ENCODE measurements around the gene PRKG1. TPM values are rescaled to one million over a fixed set of nuclear protein-coding genes. Genes with fewer than 3 reads are reported as not detected.
A peak's percentile ranks its signal among the peaks of the same experiment; 100 is the strongest.

Gene PRKG1
- total and polyA plus RNA-seq, 12 donors = 3.8 to 48.1 (median 29.9) TPM

DNA sequence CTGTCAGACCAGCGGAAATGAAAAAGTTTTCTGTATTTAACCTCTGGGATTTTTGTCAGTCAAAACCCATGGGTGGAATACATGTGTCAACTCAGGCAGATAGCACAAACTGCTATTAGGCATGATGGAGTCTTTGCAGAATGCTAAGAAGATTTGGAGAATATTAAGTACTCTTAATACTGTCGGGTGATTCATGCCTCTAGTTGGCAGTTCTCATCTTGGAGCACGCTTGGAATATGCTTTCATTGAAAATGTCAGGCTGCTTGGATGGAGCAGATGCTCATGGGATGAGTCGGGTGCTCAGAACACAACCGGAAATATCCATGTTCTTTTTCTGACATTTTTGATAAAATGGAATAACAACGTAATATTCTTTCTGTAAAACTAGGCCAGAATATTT lies 27.6 kb upstream of the PRKG1 start:
- H3K4me1 ChIP-seq = peaks cover 0 to 34% (median 17%) of the 10 kb centered on the region in 9 donors
- ATAC-seq (peak in 3 of 8 donors; percentile 34 to 62 (median 40)), DNase-seq (no peak)
- intact Hi-C loops (cut with DNase I) = loop anchor here in 6 of 10 donors (5.0 kb wide), 1 partner anchor 34 kb away; no protein-coding TSS in a partner anchor
- H3K9me3 ChIP-seq = no peaks in the 10 kb centered on the region
- H3K27me3 ChIP-seq = no peaks in the 10 kb centered on the region
- TF ChIP-seq, protein P1, sequence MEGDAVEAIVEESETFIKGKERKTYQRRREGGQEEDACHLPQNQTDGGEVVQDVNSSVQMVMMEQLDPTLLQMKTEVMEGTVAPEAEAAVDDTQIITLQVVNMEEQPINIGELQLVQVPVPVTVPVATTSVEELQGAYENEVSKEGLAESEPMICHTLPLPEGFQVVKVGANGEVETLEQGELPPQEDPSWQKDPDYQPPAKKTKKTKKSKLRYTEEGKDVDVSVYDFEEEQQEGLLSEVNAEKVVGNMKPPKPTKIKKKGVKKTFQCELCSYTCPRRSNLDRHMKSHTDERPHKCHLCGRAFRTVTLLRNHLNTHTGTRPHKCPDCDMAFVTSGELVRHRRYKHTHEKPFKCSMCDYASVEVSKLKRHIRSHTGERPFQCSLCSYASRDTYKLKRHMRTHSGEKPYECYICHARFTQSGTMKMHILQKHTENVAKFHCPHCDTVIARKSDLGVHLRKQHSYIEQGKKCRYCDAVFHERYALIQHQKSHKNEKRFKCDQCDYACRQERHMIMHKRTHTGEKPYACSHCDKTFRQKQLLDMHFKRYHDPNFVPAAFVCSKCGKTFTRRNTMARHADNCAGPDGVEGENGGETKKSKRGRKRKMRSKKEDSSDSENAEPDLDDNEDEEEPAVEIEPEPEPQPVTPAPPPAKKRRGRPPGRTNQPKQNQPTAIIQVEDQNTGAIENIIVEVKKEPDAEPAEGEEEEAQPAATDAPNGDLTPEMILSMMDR (IDR thresholded peaks at IDR 0.05) = no peak
- WGBS, 2 donors = 72 to 73% methylated on average over 6 of the region's 6 CpGs
- no peak overlapping the region for H3K4me3 ChIP-seq
- H3K36me3 ChIP-seq = no peaks in the 10 kb centered on the region
- peak overlapping the region in 1 of 10 donors; percentile 38 for H3K27ac ChIP-seq

DNA sequence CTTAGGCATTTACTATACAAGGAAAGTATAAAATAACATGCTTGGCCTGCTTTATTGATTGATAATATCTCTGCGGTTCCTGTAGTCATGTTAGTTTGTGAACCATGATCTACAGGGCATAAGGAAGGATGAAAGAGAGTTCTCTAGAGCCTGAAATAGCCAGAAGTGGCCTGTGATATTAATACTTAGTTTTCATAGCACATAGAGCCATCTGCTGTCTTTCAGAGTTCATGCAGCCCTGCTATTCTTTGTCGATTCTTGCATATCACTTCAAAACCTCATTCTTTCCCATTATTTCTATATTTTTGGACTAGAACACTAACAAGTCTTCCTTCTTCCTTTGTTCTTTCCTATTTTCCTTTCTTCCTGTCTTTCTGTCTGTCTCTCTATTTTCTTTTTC lies 26.4 kb upstream of the PRKG1 start:
- TF ChIP-seq, protein P1 (IDR thresholded peaks at IDR 0.05) = peak in 8 of 9 donors; percentile 17 to 64 (median 42)
- DNase-seq = no peak
- Histone ChIP-seq H3K4me1 (peaks cover 0 to 44% (median 17%) of the 10 kb centered on the region in 9 donors), H3K27ac (peak overlapping the region in 1 of 10 donors; percentile 11), H3K36me3 (no peaks in the 10 kb centered on the region), H3K27me3 (no peaks in the 10 kb centered on the region), H3K4me3 (no peak overlapping the region), H3K9me3 (no peaks in the 10 kb centered on the region)
- intact Hi-C loops (cut with DNase I) = loop anchor here in 6 of 10 donors (5.0 kb wide), 1 partner anchor 36 kb away; no protein-coding TSS in a partner anchor
- ATAC-seq = peak in 7 of 8 donors; percentile 74 to 83 (median 79)
- WGBS, 2 donors = 48 to 59% methylated on average over 2 of the region's 2 CpGs

- TF ChIP-seq, protein P1 (IDR thresholded peaks at IDR 0.05) = no peak
- H3K4me3 ChIP-seq = no peak overlapping the region
- peaks cover 0 to 50% (median 17%) of the 10 kb centered on the region in 9 donors for H3K4me1 ChIP-seq
- ATAC-seq (no peak), DNase-seq (no peak)
- no peaks in the 10 kb centered on the region for H3K9me3 ChIP-seq
- no peaks in the 10 kb centered on the region for H3K27me3 ChIP-seq
- WGBS, 2 donors = 83 to 87% methylated on average over 7 of the region's 7 CpGs
- intact Hi-C loops (cut with DNase I) = loop anchor here in 6 of 10 donors (5.0 kb wide), 1 partner anchor 36 kb away; no protein-coding TSS in a partner anchor
- no peak overlapping the region for H3K27ac ChIP-seq
- no peaks in the 10 kb centered on the region for H3K36me3 ChIP-seq
These were observed 25.5 kb upstream of the PRKG1 start for GRCh38 chr10:51048792-51049191.

GRCh38 chr10:51052163-51052562 lies 22.1 kb upstream of the PRKG1 start:
- H3K4me3 ChIP-seq = no peak overlapping the region
- TF ChIP-seq, protein P1 (IDR thresholded peaks at IDR 0.05) = no peak
- H3K27ac ChIP-seq = peak overlapping the region in 2 of 10 donors; percentile 30 to 45
- DNase-seq (no peak), ATAC-seq (peak in 1 of 8 donors; percentile 33)
- no peaks in the 10 kb centered on the region for H3K36me3 ChIP-seq
- intact Hi-C loops (cut with DNase I) = no loop called here
- peaks cover 0 to under 1% (median 0%) of the 10 kb centered on the region in 11 donors for H3K9me3 ChIP-seq
- H3K27me3 ChIP-seq = no peaks in the 10 kb centered on the region
- H3K4me1 ChIP-seq = peaks cover 0 to 55% (median 14%) of the 10 kb centered on the region in 9 donors
